NCI-H1048 (cell line): ENCODE data around the gene LRRC26.
A peak's percentile ranks its signal among the peaks of the same experiment; 100 is the strongest.
"Not testable (repeated sequence)": the region's sequence is repeated elsewhere in the genome, so short reads cannot be mapped to it uniquely, and the experiment has no call there.

Source experiments
- DNase-seq: peaks from one replicate; lab custom pipeline; 2025; lab: John Stamatoyannopoulos, UW

LRRC26 gene

DNA sequence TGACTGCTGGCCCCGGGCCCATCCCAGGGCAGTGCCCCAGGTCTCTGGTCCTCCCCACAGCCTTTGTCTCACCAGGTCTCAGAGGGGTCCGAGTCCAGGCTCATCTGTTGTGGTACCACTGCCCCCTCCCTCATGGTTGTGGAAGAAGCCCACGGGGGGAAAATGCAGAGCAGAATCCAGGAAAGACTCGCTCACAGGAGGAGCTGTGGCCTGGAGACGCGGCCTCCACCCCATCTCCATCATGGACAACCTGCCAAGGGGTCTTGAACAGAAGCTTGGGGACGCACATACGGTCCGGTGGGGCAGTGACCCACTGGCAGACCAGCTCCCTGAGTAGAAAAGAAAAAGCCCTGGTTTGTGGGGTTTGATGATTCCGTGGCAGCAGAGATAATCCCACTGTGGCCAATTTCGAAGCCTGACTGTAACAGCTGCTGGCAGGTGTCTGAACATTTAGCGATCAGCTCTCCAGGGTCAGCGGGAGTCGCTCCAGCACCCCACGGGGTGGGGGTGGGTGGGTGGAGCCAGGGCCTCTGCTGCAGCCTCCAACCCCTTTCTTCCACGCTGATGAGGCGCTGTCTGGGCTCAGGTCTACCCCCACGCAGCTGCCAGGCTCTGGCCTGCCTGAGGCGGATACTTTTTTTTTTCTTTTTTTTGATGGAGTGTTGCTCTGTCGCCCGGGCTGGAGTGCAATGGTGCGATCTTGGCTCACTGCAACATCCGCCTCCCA is 32.8 kb downstream of the LRRC26 start:
- no peak for DNase-seq

DNA sequence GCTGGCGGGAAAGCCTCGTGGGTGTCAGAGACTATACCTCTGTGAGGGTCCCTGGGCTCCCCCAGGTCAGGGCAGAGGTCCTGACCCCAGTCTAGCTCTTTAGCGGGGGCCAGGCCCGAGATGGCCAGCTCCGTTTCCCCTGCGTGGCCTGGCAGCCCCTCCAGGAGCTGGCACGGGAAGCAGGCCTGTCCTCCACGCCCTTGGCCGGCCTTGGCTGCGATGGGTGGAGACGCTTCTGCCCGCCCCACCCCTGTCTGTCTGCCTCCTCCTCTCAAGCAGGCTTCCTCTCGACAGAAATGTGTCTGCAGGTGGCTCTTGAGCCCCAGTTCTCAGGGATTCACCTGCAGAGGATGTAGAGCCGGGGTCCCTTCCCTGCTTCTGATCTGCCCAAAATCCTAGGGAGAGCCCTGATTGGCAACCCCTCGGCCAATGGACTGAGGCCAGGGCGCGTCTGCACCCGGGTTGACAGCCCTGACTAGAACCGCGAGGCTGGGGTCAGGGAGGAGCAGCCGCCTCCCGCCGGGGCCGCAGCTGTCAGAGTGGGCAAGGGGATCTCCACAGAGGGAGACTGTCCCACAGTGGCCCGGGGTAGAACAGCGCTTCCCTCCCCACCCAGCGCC is 33.5 kb downstream of the LRRC26 start:
- no peak for DNase-seq

DNA sequence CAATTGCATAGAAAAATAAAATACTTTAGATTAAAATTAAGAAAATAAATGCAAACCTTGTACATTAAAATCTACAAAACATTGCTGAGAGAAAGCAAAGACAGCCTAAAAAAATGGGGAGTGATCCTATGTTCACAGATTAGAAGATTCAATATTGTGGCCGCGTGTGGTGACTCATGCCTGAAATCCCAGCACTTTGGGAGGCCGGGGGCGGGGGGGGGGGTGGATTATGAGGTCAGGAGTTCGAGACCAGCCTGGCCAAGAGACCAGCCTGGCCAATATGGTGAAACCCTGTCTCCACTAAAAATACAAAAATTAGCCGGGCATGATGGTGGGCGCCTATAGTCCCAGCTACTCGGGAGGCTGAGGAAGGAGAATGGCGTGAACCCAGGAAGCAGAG is 34.7 kb downstream of the LRRC26 start:
- not testable (repeated sequence) for DNase-seq

DNA sequence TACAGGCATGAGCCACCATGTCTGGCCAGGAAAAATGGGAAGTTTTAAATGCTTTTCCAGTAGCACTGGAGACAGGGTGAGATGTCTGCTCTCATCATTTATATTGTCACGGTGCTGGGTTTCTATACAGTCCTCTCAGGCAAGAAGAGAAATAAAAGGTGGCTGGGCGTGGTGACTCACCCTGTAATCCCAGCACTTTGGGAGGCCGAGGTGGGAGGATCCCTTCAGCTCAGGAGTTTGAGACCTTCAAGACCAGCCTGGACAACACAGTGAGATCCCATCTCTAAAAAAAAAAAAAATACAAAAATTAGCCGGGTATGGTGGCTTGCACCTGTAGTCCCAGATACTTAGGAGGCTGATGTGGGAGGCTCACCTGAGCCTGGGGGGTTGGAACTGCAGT is 35.7 kb downstream of the LRRC26 start:
- no peak for DNase-seq

DNA sequence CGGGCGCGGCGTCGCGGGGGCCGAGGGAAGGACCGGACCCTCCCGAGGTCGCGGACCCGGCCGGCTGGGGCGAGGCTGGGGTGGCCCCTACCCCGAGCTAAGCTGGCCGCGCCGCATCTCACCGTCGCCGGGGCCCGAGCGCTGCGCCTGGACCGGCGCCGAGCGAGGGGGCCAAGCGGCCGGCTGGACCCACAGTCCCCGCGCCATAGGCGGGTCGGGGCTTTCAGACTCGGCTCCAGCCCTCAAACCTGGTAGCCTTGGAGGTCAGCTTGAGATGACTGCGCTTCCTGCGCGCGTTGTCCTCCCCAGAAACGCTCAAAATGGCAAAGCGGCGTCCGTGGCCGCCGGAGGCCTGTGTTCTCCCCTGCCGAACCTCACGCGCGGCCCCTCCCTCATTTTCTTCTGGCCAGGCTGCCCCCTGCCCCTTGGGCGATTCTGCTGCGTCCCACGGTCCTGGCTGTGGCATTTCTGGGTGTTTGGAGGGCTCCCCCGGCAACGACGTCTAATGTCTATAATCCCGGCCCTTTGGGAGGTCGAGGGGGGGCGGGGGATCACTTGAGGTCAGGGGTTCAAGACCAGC is 39.6 kb downstream of the LRRC26 start:
- DNase-seq: no peak

DNA sequence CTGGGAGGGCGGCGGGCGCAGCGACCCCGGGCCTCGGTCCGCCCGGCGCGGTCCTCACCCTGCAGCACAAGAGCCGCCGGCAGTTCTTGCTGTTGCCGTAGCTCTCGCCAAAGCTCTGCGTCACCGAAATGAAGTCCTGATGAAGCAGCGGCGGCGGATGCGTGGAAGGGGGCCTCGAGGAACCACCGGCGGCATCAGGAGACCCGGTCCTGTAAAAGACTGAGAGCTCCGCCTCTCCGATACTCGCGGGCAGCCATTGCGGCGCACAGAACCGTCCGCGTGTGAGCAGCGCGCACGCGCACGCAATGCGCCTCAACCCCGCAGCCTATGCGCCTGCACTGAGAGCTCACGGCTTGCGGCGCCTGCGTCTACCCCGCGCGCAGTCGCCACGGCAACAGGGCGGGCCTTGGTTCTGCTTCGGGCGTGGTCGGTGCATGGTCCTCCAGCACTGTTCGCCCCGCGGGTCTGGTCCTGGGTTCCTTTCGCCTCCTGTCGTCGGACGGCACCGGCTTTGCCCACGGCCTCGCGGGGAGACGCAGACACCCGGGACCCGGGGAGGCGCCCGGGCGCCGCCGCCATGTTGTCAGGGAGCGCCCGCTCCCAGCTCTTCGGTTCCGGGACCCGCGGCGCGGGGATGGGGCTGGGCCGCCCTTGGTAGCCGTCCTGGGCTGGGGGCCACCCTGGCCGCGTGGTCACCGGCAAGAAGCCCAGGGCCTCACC is 40.2 kb downstream of the LRRC26 start:
- DNase-seq: peak; percentile 76

DNA sequence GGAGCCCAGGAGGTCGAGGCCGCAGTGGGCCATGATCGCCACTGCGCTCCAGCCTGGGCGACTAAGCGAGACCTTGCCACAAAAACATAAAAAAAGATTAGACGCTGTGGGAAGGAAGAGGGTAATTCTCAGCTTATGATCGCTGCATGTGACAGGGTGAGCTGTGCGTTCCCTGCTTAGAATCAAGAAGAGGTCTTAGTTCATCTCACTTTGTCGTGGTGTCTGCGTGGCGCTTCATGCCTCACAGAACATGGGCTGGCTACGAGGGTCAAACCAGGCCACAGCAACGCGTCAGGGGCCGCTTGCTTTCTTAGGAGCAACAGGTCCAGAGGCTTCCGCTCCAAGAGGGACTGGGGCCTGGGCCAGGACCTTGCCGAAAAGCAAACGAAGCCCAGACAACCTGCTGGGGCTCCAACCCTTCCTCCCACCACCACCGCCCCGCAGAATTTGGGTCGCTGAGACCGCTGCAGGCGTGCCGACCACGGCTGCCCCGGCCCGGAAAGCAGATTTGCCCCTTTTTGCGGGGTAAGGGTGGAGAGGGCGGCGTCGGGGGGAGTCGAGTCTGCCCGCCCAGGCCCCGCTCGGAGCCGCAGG is 40.9 kb downstream of the LRRC26 start:
- DNase-seq: no peak

DNA sequence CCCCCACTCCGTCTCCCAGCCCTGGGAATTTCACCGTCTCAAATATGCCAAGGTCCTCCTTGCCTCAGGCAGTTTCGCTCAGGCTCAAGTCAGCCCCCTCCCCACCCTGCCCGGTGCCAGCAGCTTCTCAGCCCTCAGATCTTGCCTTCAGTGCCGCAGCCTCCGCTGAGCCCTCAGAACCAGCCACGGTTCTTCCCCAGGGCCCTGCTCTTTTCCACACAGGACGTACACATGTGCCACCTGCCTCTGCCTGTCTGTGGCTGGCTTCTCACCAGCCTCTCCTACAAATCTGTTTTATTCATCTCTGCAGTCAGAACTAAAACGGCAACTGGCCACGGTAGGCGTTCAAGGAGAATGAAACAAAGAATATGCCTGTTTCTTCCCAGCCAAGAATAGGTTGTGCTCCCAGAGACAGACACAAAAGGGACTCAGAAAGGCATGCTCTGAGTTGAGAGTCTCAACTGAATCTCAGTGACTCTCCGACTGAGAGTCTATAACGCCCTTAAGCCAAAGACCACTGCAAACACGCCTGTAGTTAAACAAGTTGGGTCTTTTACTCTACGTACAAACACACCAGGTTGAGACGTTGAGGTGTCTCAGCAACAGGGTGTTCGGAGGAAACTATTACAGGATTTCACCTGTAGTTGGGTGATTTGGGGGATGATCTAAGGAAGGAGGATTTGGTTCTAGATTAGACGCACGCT is 41.5 kb downstream of the LRRC26 start:
- no peak for DNase-seq

DNA sequence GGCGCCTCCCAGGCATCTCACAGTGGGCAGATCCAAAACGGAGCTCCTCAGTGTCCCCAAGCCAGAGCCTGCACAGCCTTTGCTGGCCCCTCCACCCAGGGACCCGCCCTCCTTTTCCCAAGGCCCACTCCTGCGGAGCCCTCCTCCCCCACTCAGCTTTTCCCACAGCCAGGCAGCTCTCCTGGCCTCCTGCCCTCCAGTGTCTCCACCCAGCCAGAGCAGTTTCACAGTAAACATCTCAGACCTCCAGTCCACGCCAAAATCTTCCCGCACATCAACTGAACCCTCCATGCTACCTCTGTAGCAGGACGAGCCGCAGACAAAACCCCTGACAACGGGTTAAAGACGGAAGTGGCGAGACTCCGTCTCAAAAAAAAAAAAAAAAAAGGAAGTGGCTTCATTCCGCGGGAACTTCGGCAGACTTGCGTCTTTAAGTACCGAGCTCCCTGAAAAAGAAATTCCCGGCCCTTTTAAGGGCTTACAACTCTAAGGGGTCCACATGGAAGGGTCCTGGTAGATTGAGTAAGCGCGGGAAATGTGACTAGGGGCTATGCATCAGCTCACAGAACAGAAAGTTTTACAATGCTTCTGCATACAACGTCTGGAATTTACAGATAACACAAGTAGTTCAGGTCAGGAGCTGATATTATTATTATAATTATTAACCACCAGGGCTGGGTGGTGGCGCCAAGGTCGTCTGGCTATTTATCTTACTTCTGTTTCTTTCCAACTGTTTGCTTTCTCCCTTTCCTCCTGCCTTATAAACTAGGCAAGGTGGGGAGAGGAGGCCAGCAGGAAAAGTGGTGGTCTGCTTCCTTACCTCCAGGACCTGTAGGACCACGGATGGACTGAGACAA is 42.3 kb downstream of the LRRC26 start:
- no peak for DNase-seq

DNA sequence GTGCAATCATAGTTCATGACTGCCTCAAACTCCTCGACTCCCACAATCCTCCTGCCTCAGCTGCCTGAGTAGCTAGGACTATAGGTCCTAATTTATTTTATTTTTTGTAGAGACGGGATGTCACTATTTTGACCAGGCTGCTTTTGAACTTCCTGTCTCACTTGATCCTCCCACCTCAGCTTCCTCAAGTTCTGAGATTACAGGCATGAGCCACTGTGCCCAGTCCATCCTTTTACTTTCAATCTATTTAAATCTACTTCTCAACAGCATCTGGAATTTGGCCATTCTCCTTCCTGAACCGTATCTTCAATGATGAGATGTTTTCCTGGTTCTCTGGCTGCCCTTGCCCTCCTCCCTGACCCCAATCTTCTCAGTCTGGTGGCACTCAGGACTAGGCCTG is 43.1 kb downstream of the LRRC26 start:
- DNase-seq: no peak

DNA sequence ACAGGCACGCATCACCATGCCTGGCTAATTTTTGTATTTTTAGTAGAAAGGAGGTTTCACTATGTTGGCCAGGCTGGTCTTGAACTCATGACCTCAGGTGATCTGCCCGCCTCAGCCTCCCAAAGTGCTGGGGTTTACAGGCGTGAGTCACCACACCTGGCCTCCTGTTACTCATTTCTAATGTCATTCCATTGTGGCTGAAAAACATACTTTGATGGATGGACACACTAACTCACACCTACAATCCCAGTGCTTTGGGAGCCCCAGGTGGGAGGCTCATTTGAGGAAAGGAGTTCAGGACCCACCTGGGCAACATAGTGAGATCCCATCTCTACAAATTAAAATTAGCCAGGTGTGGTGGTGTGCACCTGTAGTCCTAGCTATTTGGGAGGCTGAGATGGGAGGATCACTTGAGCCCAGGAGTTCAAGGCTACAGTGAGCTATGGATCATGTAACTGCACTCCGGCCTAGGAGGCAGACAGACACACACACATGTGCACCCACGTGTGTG is 45.8 kb downstream of the LRRC26 start:
- not testable (repeated sequence) for DNase-seq

DNA sequence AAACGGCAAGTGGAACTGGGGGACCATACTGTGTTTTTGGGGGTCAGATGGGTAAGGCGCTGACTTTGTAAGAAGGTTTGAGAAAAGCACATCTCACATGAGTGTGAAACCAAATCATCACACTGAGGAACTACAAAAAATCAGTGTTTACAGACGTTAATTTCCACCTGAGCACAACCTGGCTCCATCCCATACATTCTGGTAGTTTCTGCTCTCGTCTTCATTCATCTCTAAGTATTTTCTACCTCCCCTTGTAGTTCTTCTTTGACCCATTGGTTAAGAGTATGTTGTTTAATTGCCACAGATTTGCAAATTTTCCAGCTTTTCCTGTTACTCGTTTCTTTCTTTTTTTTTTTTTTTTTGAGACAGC is 46.4 kb downstream of the LRRC26 start:
- DNase-seq: no peak

DNA sequence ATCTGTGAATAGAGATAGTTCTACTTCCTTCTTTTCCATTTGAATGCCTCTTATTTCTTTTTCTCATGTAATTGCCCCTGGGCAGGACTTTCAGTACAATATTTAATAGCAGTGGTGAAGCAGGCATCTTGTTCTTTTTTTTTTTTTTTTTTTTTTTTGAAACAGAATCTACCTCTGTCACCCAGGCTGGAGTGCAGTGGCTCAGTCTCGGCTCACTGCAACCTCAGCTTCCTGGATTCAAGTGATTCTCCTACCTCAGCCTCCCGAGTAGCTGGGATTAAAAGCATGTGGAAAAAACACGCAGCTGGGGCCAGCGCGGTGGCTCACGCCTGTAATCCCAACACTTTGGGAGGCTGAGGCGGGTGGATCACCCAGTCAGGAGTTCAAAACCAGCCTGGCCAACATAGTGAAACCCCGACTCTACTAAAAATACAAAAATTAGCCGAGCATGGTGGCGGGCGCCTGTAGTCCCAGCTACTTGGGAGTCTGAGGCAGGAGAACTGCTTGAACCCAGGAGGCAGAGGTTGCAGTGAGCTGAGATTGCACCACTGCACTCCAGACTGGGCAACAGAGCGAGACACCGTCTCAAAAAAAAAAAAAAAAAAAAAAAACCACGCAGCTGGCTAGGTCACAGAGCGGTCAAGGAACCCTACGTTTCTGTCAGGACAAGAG is 46.9 kb downstream of the LRRC26 start:
- DNase-seq: not testable (repeated sequence)

DNA sequence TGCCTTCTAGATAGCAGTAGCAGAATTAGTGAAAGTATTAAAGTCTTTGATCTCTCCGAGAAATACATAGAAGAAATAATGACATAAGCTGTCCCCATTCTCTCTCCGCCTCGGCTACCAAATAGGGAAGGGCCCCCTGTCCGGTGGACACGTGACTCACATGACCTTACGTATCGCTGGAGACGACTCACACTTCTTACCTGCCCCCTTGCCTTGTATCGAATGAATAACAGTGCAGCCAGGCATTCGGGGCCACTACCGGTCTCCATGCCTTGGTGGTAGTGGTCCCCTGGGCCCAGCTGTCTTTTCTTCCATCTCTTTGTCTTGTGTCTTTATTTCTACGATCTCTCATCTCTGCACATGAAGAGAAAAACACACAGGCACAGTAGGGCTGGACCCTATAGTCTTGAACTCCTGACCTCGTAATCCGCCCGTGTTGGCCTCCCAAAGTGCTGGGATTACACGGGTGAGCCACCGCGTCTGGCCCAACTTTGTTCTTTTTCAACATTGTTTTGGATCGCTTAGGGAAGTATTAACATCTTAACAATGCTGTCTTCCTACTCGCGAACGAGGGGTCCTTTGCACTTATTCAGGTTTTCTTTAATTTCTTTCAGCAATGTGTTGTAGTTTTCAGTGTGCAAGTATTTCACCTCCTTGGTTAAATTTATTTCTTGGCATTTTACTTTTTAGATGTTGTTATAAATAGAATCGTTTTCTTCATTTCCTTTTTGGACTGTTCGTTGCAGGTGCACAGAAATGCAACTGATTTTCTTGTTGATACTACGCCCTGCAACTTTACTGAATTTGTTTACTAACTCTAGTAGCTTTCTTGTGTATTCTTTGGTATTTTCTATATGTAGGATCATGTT is 47.7 kb downstream of the LRRC26 start:
- not testable (repeated sequence) for DNase-seq
